LNCAP (cell line): ENCODE data around the gene DNAH9.

Experiments used
- TF ChIP-seq, protein P1 (sequence below): fragments of 450-650 bp; IDR thresholded peaks from 2 replicates; pipeline ENCODE4 v1.5.1; 2017; ENCODE audit warnings: mild to moderate bottlenecking

Gene DNAH9

DNA sequence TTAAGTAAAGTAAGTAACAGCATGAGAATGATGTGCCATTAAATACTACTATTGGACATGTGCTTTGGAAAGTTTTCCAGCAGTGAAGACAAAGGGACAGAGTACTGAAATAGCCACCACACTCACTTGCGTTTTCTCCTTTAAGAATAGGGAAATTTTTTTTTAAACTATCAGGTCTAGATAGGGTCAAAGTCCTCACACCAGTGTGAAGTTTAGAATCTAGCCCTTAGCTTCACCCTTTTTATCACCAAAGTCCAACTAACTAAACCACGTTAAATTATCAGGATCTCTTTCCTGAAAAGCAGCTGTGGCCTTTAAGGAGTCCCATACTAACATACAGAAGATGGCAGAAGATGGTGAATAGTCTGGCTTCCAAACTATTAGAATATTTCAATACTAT lies 218.1 kb downstream of the DNAH9 start:
- TF ChIP-seq, protein P1, sequence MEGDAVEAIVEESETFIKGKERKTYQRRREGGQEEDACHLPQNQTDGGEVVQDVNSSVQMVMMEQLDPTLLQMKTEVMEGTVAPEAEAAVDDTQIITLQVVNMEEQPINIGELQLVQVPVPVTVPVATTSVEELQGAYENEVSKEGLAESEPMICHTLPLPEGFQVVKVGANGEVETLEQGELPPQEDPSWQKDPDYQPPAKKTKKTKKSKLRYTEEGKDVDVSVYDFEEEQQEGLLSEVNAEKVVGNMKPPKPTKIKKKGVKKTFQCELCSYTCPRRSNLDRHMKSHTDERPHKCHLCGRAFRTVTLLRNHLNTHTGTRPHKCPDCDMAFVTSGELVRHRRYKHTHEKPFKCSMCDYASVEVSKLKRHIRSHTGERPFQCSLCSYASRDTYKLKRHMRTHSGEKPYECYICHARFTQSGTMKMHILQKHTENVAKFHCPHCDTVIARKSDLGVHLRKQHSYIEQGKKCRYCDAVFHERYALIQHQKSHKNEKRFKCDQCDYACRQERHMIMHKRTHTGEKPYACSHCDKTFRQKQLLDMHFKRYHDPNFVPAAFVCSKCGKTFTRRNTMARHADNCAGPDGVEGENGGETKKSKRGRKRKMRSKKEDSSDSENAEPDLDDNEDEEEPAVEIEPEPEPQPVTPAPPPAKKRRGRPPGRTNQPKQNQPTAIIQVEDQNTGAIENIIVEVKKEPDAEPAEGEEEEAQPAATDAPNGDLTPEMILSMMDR = no peak

GRCh38 chr17:11823862-11824261 lies 225.6 kb downstream of the DNAH9 start:
- TF ChIP-seq, protein P1 = no peak

DNA sequence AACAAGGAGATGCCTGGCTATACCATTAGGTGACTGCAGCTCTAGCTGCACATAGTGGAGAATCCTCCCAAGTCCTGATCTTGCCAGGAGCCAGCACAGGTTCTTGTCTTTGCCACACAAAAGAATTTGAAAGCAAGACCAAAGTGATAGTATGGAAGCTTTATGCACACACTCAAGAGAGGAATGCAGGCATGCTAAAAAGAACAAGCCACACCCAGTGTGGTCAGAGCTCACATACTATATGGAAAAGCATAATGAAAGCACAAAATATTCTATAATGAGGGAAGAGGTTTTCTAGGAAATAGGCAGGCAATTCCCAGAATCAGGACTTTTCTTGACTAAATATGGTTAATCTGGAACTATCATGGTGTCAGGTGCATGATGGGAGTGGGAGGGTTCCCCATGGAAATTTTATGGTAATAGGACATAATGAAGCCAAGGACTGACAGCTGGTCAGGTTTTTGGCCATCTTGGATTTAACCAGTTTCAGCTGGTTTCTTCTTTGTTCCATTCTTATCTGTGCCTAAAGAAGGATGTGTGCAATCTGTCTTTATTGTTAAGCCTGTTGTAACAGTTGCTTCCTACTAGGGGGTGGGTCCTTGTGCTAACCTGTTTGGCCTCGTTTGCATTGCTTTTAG lies 227.4 kb downstream of the DNAH9 start:
- TF ChIP-seq, protein P1 = no peak

DNA sequence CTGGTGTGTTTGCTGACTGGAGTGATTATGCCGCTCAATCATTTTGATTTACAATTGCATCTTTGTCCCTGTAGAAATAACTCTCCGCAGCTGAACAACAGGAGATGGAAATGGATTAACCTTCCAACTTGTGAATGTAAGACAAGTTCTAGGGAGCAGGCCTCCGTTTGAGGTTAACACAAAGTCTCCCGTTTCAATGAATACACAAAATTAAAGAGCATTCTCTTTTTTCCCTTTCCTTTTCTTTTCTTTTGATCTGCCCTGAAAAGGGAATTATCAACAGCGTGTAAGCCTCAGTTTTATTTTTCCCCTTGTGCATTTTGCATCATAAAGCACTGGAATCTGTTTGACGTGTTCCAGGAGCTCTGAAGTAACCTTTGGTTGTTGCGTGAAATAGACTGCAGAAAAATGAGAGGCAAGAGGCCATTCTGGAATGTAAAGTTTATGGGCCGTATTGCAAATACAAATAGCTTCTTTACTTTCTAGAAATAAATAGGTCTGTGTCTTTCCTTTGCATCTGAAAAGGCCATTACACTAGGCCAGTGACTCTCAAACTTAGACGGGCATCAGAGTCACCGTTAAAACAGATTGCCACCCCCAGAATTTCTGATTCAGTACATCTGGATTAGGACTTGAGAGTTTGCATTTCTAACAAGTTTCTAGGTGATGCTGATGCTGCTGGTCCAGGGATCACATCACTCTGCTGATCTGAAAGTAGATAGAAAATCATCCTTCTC lies 234.3 kb downstream of the DNAH9 start:
- TF ChIP-seq, protein P1 = no peak

GRCh38 chr17:11836508-11836907 lies 238.2 kb downstream of the DNAH9 start:
- TF ChIP-seq, protein P1 = no peak

DNA sequence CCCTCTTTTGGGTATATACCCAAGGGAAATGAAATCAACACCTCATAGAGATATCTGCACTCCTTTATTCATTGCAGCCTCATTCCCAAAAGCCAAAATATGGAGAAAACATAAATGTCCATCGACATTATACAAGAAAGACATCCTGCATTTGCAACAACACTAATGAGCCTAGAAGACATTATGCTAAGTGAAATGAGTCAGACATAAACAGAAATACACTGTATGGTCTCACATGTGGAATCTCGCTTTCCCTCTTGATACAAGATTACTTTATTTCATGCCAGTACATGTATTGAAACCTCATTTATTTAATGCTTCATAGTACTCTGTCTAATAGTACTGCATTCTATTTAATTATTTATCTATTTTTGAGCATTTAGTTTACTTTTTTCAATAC lies 241.8 kb downstream of the DNAH9 start:
- TF ChIP-seq, protein P1 = no peak

- TF ChIP-seq, protein P1 = no peak
These were observed 242.6 kb downstream of the DNAH9 start for GRCh38 chr17:11840831-11841230.
